Measurements from ENCODE around the gene ELOVL7.
"Not testable (repeated sequence)": the region's sequence is repeated elsewhere in the genome, so short reads cannot be mapped to it uniquely, and the experiment has no call there.

ELOVL7 gene

DNA sequence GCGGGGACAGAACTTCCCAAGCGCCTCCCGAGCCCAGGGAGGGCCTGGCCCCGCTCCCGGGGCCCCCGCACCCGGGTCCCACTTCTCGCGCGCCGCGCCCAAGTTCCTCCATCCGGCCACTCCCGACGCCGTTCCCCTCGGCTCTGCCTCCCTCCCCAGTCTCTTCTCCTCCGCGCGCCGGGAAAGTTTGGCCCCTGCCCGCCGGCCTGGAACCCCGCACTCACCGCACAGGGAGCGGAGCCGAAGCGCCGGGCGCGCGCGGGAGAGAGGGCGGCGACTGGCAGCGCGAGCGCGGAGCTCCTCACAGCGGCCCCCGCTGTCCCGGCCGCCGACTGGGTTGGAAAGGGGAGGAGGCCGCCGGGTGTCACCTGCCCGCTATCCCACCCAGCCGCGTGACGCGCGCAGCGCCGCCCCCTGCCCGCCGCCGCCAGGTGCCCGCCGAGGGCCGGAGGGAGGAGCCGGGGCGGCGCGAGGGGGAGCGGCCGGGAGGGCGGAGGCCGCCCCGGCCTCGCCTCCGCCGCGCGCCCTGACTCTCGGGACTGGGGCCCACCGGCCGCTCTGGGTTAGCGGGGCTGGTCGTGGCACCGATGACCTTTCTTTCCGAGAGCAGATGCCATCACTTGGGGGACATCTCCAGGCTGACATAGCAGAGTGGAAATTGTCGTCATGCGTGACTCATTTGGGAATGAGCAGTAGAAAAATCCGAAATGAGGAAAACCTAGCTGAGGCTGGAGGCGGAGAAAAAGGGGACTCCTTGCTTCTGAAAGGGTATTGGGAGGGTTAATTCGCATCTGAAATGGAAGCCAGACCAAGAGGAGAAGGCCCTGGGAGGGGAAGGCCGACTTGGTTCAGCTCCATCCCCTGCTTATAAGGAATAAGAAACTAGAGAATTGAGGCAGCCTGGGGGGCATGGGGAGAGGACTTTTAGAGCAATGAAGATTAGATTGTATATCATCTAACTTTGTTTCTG, at the start of gene ELOVL7:
Gene ELOVL7 (minus strand): TSS at position 334 of the 970 bp plus-strand sequence. CDS start 56,872 bp downstream, outside the sequence.
- peak; percentile 43 for DNase-seq (ENCODE audit: low spot score)

DNA sequence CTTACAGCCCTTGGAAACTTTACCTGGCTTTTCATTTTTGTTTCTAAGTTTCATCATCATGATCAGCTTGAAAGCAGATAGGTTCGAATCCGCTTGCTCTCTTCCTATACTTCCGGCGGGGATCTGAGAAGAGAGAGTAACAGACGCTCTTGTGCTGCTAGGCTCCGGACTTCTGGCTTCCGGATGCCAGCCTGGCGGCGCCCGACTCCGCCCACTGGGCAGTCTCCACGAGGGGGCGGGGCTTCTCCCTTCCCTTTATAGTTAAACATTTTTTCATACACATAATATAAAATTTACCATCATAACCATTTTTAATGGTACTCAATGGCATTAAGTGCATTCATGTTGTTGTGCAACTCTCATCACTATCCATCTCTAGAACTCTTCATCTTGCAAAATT, 49.5 kb upstream of the ELOVL7 start:
- DNase-seq (ENCODE audit: low spot score): no peak

DNA sequence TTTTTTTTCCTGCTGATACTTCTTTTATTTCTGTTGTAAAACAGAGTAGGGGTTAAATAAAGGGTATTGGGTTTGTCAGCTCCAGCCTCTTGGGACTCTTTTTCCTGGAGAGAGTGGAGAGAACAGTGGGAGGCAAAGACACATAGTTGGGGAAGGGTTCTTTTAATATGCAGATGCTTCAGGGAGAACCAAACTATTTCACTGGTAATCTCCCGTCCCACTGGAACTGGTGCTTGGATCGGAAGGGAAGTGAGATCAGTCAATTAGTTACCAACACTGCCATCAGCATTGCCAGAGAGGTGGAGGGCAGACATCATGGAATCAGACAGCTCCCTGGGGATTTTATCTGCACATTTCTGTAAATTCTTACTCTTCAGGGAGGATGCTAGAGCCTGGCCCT, 47.6 kb upstream of the ELOVL7 start:
- DNase-seq (ENCODE audit: low spot score): no peak

- no peak for DNase-seq (ENCODE audit: low spot score)
Measured at GRCh38 chr5:60888359-60889061, 44.4 kb upstream of the ELOVL7 start.

DNA sequence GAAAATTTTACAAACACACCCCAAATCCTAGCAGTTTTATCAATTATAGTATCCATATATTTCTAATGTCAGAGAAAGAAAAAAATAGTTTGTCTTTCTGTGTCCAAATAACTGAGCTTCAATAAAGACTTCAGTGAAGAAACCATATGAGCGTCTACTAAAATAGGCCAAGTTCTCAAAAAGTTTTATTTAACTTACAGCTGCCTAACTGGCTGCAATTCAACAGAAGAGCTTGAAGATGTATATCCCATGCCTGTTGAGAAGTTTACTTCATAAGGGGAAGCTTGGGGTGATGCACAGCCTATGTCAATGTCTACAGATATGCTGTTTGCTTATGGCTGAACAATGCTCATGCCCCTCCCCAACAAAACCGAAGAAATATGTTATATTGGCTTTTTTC, 43.7 kb upstream of the ELOVL7 start:
- DNase-seq (ENCODE audit: low spot score): no peak

- no peak for DNase-seq (ENCODE audit: low spot score)
Measured at GRCh38 chr5:60887096-60887495, 43.0 kb upstream of the ELOVL7 start.

- DNase-seq (ENCODE audit: low spot score): no peak
Measured at GRCh38 chr5:60886158-60886557, 42.1 kb upstream of the ELOVL7 start.

- DNase-seq (ENCODE audit: low spot score): peak; percentile 38
Measured at GRCh38 chr5:60883229-60883628, 39.2 kb upstream of the ELOVL7 start.

DNA sequence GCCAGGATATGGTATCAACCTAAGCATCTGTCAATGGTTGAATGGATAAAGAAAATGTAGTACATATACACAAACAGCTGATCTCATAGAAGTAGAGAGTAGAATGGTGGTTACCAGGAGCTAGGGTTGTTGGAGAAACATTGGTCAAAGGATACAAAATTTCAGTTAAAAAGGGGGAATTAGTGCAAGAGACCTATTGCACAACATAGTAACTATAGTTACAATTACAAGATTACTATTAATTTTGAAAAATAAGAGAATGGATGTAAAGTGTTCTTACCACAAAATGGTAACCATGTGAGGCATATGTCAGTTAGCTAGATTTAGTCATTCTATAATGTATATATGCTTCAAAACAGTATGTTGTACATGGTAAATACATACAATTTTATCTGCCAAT, 28.8 kb upstream of the ELOVL7 start:
- no peak for DNase-seq (ENCODE audit: low spot score)

GRCh38 chr5:60870857-60871256, 26.8 kb upstream of the ELOVL7 start:
- DNase-seq (ENCODE audit: low spot score): no peak

DNA sequence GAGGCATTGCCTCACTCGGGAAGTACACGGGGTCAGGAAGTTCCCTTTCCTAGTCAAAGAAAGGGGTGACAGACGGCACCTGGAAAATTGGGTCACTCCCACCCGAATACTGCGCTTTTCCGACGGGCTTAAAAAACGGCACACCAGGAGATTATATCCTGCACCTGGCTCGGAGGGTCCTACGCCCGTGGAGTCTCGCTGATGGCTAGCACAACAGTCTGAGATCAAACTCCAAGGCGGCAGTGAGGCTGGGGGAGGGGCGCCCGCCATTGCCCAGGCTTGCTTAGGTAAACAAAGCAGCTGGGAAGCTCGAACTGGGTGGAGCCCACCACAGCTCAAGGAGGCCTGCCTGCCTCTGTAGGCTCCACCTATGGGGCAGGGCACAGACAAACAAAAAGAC, 16.5 kb upstream of the ELOVL7 start:
- DNase-seq (ENCODE audit: low spot score): not testable (repeated sequence)

DNA sequence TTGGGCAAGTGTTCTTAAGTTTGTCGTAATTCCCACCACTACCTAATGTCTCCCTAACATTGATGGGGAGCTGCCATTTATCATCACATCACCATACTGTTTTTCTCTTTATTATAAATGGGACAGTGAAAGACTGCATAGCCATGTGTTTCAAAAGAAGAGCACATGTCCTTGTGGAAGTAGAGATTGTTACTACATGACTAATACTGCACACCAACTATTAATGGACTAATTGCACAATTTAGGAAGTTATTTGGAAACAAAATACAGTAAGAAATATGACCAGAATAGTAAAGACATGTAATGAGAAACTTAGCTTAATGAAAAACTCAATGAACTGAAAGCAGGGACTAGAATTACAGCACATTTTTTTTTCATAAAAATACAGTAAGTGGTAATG, 12.0 kb upstream of the ELOVL7 start:
- DNase-seq (ENCODE audit: low spot score): no peak

GRCh38 chr5:60852940-60853339, 8.9 kb upstream of the ELOVL7 start:
- no peak for DNase-seq (ENCODE audit: low spot score)

- no peak for DNase-seq (ENCODE audit: low spot score)
Measured at GRCh38 chr5:60852317-60852716, 8.2 kb upstream of the ELOVL7 start.

- DNase-seq (ENCODE audit: low spot score): no peak
Measured at GRCh38 chr5:60851626-60852025, 7.6 kb upstream of the ELOVL7 start.

DNA sequence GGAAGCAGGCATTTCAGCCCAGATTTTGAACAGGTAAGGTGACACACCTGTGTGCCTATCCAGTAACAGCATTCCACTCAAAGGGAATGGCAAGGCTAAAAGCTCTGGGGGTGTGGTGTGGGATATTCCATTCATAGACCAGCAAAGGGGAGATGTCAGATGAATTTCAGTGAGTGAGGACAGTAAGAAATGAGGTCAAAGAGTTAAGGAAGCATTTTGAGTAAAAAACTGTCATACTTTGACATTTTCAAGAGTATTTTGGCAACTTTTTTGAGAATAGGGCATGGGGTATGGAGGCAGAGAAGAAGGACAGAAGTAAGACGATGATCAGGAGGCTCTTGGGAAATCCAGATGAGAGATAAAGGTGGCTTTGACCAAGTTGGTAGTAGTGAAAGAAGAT, 2.2 kb upstream of the ELOVL7 start:
- DNase-seq (ENCODE audit: low spot score): no peak

DNA sequence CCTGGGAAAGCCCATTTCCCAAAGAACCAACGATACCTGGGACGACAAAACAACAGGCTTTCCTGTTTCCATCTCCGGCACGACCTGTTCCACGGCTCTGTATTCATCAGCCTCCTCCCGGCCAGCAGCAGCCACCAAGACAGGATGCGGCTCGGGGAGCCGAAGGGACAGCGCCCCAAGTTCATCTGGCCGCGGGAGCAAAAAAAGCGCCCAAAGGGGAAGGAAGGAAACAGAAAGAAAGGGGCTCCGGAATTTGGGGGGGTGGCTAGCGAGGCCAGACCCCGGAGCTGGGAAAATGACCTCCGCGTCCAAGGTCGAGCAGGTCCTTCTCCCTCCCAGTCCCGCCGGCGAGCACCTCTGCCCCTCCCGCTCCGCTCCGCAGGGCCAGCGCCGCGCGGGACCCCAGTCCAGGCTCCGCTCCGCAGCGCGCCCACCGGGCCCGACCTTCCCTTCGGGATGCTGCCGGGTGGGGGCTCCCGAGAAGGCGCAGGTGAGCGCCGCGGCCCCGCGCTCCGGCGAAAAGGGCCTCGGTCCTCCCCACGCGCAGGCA, 608 bp downstream of the ELOVL7 start:
- DNase-seq (ENCODE audit: low spot score): peak; percentile 37

- no peak for DNase-seq (ENCODE audit: low spot score)
Measured at GRCh38 chr5:60842871-60843385, 1.1 kb downstream of the ELOVL7 start.

DNA sequence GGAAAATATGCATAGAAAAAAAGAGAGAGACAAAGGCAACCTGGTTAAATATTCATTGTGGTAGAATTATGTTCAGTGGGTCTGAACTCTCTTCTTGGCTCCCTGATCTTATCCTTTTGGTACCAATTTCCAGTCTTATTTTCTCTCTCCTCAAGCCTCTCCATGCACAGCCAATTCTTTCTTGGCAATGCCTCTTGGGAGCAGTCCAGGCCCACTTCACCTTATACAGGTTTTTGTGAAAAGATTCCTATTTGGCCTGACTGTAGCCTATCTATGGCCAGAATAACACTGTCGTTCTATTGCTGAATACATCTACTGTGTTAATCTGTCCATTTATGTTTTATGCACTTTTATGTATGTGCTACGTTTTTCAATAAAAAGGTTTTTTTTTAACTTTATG, 2.7 kb downstream of the ELOVL7 start:
- peak; percentile 28 for DNase-seq (ENCODE audit: low spot score)

- DNase-seq (ENCODE audit: low spot score): no peak
Measured at GRCh38 chr5:60836131-60836530, 7.9 kb downstream of the ELOVL7 start.

- DNase-seq (ENCODE audit: low spot score): no peak
Measured at GRCh38 chr5:60835554-60835953, 8.5 kb downstream of the ELOVL7 start.

DNA sequence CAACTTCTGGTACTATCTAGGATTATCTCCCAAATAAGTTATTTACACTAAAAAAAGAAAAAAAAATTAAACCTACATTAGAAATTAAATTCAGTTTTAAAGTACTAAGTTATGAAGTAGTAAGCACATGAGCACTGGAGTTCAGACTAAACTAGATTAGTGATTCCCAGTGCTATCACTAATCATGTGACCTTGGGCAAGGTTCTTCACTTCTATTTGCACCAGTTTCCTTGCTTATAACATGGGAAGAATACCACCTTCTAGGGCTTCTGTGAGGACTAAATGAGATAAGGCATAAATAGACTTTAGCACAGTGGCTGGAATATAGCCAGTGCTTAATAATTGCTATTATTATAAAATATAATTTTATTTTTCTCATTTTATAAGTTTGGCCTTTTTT, 10.5 kb downstream of the ELOVL7 start:
- DNase-seq (ENCODE audit: low spot score): no peak
